HTR-8/SVneo (cell line): ENCODE data around the gene TNKS2.
A peak's percentile ranks its signal among the peaks of the same experiment; 100 is the strongest.
"Not testable (repeated sequence)": the region's sequence is repeated elsewhere in the genome, so short reads cannot be mapped to it uniquely, and the experiment has no call there.

Source experiments
- DNase-seq: peaks from one replicate; pipeline ENCODE4 v3.0.0; 2011; ENCODE audit warnings: low spot score, mixed read lengths; ENCODE audit not compliant: insufficient read length
- FAIRE-seq: peaks from 2 replicates; lab custom pipeline; 2011; peaks lifted over from hg19 to GRCh38; lab: Jason Lieb, UNC

Gene TNKS2

GRCh38 chr10:91864099-91864498 lies 65.9 kb downstream of the TNKS2 start:
- no peak for DNase-seq
- no peak for FAIRE-seq

GRCh38 chr10:91864744-91865143 lies 66.5 kb downstream of the TNKS2 start:
- FAIRE-seq = no peak
- no peak for DNase-seq

DNA sequence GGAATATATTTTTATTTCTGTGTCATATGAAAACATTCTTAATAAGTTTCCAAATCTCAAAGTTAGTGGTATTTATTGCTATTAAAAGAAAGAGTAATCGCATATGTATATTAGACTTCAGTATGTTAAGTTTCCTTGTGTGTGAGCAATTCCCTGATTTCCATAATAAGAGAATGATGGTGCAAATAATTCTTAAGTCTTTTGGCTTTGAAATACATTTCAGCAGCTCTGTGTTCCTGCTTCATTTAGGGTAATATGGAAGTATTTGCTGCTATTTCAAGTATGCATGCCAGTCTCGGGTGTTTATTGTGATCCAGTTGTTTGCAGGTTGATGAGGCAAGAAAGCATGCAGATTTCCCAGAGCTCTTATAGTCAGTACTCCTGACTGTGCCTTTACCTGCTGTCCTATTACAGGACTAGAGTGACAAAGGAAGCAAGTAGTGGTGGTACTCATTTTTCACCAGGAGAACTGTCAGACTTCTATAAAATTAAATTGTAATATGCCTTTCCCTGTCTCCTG lies 67.4 kb downstream of the TNKS2 start:
- DNase-seq (no peak), FAIRE-seq (no peak)

- FAIRE-seq (no peak), DNase-seq (no peak)
Observed at GRCh38 chr10:91875156-91875555, 76.9 kb downstream of the TNKS2 start.

GRCh38 chr10:91875779-91876178 lies 77.6 kb downstream of the TNKS2 start:
- FAIRE-seq (no peak), DNase-seq (no peak)

DNA sequence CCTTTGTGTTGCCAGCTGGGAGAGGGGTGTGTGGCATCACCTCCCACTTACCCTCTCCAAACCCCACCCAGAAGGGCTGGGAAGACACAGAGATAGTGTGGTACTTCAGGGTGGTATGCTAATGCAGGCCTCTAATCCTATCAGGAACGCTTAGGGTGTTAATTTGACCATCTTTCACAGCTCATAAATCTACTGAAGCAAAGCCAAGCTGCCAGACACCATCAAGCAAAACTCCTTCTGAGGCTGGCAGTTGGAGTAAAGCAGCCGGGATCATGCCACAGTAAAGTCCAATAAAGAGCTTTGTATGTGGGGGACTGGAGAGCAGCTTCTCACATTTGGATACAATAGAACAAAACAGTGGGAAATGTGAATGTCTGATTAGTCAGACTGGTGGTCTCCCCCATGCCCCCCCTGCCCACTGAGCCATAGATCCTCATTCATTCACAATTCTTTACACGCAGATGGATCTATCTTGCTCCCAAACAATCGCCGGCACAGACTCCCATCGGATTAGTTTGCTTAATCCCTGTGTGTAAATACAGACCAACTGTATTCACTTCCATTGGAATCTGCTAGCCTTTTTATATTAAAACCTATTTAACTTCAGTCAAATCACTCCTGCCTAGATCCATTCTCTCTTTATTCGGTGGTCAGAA lies 81.4 kb downstream of the TNKS2 start:
- DNase-seq (no peak), FAIRE-seq (no peak)

DNA sequence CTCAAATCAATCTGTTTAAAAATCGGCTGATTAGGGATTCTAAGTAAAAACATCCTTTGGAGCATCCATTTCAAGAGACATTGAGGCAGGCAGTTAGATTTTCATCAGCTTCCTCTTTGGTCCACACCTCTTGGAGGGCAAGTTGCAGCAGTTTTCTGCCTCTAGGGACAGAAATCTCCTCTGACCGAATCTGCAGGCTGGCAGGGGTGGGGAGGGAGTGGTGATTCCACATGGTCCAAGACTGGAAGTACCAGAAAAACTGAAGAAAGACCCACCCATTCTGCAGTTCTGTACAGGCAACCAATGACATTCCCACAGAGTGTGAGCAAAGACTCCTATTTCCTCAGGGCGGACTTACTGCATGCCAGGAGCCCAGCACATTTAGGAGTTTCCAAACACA lies 82.1 kb downstream of the TNKS2 start:
- DNase-seq (no peak), FAIRE-seq (peak; percentile 4)

DNA sequence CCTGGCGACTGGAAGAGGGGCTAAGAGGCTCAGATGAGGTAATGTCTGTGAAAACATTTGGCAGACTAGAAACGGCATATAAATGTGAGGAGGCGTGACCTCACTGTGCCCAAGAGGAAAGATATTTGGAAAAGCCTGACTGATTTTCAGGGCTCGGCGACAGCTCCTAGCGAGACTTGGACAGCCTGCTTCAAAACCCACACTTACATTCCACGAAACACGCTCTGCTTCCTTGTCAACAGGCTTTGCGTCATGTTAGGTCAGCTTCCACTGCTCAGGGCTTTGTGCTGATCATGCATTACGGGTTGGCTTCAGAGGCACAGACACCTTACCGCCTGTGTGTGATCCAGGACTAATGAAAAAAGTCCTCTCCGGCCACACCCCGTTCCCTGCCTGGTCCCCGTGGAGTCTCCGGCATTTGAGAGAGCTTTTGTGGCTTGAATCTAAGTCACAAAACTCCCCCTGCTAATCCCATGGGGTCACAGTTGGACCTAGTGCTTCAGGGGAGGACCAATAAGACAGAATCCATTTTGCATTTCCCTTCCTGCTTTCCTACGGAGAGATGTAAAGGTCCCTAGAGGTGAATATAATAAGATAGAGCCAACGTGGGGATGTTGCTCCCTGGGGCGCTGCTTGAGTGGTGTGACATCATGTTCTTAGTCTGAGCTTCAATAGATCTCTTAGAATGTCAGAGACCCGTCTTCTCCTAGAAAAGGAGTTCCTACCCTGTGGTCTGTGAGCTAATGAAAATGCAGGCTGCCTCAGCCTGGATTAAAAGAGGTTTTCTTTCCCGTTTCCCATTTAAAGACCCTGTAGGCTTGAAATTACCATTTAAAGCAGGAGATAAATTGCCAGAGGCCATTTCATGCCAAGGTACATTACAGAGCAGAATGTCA lies 85.6 kb downstream of the TNKS2 start:
- FAIRE-seq (no peak), DNase-seq (no peak)

DNA sequence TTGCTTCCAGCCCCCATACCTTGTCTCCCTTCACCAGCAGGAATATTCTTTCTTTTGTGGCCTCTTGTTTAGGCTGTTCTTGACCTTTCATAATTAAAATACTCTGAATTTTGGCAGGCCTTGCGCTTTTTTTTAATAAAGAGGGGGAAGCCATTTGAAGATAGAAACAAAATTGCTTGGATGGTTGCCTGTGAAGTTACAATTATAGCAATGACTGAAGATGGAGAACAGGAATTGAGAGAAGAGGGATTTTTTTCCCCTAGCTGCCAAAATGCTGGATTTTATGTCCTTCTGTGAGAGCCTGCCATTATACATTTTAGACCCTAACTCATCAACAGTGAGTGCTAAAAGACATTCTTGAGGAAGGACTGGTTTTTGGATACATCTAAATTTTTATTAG lies 86.3 kb downstream of the TNKS2 start:
- DNase-seq = no peak

DNA sequence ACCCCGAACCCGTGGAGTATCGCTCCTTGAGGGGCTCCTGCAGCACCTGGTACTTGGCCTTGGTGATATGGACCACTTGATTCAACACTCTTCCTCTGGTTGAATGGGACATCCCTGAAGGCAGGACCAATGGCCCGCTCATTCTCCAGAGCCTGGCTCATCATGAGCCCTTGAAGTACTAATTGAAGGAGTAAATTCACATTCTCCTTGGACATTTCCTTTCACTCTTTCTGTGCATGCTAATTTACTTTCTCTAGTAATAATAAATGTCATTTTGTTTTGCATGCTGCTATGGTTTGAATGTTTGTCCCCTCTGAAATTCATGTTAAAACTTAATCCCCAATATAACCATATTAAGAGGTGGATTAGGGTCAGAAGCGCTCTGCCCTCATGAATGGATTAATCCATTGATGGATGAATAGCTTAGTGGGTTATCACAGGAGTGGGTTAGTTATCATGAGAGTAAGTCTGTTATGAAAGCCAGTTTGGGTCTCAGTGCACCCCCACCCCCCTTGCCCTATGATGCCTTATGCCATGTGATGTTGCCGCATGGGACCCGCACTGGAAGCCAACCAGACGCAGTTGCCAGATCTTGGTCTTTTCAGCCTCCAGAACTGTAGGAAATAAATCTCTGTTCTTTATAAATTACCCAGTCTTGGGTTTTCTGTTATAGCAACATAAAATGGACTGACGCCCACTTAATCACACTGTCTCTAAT lies 87.3 kb downstream of the TNKS2 start:
- FAIRE-seq = no peak
- no peak for DNase-seq

More for the DNA sequence above, 86.3 kb downstream of the TNKS2 start:
- no peak for FAIRE-seq

DNA sequence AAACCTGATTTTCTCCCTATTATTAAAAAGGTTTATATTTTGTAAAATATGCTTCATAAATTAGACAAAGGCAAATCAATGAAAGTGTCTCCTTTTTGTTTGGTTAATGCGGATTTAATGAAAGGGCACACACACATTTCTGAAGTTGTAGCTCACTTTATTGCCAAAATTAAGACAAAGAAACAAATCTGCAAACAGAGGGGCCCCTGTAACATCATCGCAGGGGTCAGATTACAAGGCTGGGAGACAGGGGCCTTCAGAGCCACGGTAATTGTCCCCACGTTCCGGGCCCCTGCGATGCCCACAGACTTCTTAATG lies 88.7 kb downstream of the TNKS2 start:
- FAIRE-seq (no peak), DNase-seq (no peak)

DNA sequence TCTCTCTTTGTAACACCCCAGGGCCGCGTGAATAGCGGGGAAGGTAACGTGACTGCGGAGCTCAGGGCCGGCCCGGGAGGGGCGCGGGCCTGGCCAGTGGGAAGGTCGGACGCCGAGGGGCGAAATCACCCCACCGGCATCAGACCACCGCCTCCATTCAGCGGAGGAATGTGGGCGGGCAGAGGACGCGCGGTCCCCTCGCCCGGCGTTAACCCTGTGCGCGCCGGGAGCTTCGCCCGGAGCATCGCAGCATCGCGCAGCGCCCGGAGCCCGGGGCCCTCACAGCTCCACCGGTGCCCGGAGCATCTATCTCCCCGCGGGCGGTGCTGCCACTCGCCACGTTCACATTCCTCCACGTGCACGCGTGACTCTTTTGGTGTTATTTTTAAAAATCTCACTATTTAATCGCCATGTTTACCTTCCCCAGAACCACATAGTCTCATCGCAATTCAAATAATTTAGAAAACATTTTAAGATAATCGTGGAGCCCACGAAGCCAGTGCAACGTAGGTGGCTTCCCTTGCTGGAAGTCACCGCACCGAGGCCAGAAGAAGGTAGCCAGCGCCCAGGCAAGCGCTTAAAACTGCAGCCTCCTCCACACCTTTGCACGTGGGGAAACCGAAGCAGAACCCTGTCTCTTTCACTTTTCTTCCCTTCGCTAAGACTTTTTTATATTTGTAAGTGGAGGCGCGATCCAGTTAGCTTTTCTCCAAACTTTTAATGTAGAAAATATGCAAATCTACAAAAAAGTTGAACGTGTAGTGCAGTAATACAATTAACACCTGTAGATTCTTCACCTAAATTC lies 89.2 kb downstream of the TNKS2 start:
- DNase-seq (peak; percentile 60), FAIRE-seq (peak; percentile 80)

GRCh38 chr10:91891125-91892001 lies 93.1 kb downstream of the TNKS2 start:
- FAIRE-seq (peak; percentile 65), DNase-seq (peak; percentile 23)

DNA sequence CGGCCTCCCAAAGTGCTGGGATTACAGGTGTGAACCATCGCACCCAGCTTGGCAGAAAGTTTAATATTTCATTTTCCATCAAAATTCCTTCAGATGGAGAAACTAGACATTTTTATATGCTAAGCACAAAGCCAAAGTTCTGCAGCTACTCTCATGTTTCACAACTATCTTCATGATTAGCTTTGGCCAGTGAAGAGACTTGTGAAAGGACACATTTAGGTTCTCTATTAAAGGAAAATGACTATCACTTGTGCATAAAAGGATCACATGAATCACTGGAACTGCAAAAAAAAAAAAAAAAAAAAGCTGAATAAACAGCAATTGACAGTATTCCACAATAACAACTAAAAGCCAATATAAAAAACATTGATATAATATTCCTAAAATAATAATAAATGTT lies 94.8 kb downstream of the TNKS2 start:
- FAIRE-seq (no peak), DNase-seq (no peak)

DNA sequence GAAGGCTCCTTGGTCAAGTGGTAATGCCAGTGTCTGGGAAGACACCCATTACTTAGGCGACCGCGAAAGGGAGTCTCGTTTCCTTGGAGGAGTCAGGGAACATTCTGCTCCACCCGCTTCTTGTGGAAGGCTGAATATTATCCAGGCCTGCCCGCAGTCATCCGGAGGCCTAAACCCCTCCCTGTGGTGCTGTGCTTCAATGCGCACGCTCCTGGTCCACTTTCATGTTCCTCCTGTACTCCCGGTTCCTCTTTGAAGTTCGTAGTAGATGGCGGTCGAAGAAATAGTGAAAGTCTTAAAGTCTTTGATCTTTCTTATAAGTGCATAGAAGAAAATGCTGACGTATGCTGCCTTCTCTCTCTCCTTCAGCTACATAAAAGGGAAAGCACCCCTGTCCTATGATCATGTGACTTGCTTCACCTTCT lies 96.0 kb downstream of the TNKS2 start:
- not testable (repeated sequence) for DNase-seq, FAIRE-seq

- DNase-seq (no peak), FAIRE-seq (no peak)
Observed at GRCh38 chr10:91896212-91896756, 98.1 kb downstream of the TNKS2 start.

GRCh38 chr10:91897421-91897820 lies 99.2 kb downstream of the TNKS2 start:
- FAIRE-seq = no peak

GRCh38 chr10:91901784-91902677 lies 103.8 kb downstream of the TNKS2 start:
- DNase-seq (peak; percentile 69), FAIRE-seq (no peak)

More at GRCh38 chr10:91897421-91897820, 99.2 kb downstream of the TNKS2 start:
- DNase-seq = no peak
